AG09319 (cell line): ENCODE measurements around the gene STK17B.

Experiments
- DNase-seq: peaks from one replicate; pipeline ENCODE4 v3.0.0-alpha.2; 2010; ENCODE audit warnings: low read depth; ENCODE audit errors: extremely low read depth
- TF ChIP-seq, protein P1 (sequence below): IDR thresholded peaks from 2 replicates; pipeline ENCODE4 v1.5.1; 2011; ENCODE audit warnings: low read depth, mild to moderate bottlenecking, inconsistent platforms, low read length, moderate library complexity

Gene STK17B

DNA sequence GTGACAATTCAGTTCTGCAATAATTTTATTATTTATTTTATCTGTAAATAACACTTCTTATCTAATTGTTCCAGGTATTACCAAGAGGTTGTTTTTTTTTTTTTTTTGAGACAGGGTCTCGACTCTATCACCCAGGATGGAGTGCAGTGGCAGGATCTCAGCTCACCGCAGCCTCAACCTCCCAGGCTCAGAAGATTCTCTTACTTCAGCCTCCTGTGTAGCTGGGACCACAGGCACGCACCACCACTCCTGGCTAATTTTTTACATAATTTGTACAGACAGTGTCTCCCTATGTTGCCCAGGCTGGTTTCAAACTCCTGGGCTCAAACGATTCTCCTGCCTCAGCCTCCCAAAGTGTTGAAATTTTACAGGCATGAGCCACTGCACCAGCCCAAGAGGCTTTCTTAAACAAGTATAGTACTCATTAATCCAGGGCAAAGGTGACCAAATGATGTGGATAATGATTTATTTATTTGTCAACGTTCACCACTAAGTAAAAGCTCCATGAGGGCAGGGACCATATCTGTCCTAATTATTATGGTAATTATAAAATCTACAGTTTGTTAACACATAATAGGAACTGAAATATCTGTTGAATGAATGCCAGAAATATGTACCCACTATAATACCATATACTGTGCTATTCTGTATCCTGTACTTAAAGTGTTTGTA is 12.0 kb downstream of the STK17B start:
- DNase-seq, result no peak

DNA sequence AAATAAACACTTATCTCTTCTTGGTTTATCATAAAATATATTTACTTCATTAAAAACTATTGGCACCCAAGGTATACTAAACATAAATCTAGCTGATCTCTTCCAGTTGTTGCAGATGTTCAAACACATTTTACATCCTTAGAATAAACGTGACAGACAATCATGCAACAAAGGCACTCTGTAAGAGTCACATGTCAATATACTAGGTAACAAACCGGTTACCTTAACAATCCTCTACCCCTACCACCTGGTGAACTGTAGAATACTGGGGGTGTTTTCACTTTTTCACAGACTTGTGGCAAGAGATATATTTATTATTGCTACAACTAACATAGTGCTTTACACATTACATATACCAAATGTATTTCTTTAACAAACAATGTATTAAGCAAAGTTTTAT is 15.8 kb downstream of the STK17B start:
- TF ChIP-seq, protein P1, sequence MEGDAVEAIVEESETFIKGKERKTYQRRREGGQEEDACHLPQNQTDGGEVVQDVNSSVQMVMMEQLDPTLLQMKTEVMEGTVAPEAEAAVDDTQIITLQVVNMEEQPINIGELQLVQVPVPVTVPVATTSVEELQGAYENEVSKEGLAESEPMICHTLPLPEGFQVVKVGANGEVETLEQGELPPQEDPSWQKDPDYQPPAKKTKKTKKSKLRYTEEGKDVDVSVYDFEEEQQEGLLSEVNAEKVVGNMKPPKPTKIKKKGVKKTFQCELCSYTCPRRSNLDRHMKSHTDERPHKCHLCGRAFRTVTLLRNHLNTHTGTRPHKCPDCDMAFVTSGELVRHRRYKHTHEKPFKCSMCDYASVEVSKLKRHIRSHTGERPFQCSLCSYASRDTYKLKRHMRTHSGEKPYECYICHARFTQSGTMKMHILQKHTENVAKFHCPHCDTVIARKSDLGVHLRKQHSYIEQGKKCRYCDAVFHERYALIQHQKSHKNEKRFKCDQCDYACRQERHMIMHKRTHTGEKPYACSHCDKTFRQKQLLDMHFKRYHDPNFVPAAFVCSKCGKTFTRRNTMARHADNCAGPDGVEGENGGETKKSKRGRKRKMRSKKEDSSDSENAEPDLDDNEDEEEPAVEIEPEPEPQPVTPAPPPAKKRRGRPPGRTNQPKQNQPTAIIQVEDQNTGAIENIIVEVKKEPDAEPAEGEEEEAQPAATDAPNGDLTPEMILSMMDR, result no peak
- DNase-seq, result no peak

More for the DNA sequence above, 12.0 kb downstream of the STK17B start:
- TF ChIP-seq, protein P1, result no peak

DNA sequence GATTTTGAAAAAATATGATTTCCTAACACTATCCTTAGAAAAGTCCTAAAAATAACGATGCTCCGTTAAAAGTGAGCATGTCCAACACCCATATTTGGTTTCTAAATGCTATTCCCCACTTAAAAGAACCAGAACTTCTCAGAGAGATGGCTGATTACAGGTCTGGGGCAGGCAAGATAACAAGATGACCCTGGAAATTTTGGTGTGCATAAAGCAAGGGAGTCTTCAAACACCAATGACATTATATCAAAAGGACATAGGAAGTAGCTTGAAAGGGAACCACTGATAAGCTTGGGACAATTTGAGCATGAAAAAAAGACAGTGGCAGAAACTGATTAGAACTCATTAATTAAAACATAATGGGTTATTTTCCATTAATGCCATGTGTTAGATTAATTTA is 17.9 kb downstream of the STK17B start:
- no peak for DNase-seq
- TF ChIP-seq, protein P1, result no peak

DNA sequence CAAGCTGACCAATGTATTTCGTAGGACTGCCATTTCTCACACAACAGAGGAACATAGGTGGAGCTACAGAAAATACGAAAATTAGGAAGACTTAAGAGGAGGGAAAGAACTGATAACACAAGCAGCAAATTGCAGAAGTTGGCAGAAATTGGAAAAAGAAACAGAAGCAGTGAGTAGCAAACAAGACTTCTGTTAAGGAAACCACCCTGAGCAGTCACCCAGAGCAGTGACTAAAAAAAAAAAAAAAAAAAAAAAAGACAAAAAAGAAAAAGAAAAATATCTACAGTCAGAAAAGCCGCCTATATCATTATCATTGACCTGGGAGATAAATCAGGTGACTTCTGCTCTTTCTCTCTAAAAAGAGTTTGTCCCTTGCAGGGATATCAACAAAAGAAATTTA is 21.4 kb downstream of the STK17B start:
- TF ChIP-seq, protein P1, result no peak
- no peak for DNase-seq

DNA sequence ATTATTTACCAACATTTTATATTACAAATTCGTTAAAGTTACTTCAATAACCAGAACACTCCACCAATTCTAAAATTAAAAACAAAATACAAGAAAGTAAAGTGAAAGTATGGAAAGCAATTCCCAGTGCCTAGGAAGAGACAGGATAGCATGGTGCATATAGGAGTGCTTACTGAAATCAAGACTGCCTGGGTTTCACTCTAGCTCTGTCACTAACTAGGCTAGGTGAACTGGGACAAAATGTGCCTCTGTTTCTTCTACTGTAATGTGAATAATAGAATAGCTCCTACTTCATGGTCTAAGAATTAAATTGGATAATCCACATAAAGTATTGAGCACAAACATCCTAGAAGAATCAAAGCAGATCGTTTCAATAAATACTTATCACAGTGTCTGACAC is 22.6 kb downstream of the STK17B start:
- DNase-seq, result no peak

DNA sequence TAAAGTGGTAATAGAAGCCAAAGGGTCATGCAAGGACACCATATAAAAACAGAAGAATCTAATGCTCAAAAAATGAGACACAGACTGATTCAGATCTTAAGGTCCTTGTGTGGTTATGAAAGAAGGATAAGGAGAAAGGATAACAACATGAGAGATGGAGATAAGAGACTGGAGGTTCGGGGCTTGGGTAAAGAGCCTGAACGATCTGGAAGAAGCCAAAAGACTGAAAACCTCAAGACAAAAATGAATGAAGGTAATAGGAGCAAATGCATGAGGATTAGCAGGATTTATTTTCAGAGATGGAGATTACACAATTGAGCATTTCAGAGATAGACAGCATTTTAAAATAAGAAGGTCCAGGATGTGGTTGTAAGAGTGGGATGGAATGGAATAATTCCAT is 26.1 kb downstream of the STK17B start:
- no peak for DNase-seq
- TF ChIP-seq, protein P1, result no peak

More for the DNA sequence above, 22.6 kb downstream of the STK17B start:
- TF ChIP-seq, protein P1, result no peak

DNA sequence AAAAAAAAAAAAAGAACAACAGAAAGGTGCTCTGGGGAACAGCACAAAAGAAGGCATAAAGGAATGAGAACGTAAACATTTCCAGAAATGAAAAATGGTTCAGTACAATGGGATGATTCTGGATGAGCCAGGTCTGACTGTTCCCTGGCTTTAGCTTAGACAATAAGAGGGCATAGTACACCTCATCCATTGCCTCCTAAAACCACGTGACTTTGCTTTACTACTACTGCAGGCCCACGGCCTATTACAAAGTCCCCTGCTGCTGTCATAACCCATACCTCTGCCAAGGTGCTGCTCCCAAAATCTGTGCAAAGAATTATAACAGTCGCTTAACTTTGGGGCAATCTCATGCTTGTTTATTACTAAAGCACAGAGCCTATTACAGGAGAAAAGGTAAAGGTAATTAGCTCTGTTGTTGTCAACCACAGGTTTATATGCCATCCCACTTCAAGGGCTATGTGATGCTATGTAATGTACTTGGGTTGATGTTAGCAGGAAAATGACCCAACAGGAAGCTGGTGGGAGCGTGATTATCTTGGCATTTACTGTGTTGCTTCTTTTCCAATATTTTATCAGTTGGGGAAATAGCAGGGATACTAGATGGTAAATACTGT is 26.8 kb downstream of the STK17B start:
- DNase-seq, result no peak
- TF ChIP-seq, protein P1, result no peak
